ENCODE data around the gene FAM107B. TPM values are rescaled to one million over a fixed set of nuclear protein-coding genes. Genes with fewer than 3 reads are reported as not detected.
A peak's percentile ranks its signal among the peaks of the same experiment; 100 is the strongest.

FAM107B gene
- total and polyA plus RNA-seq, 10 of the 15 experiments (the other 5 are each of a cell fraction or from before 2014, with no cell fraction given), result 22.9 to 162 (median 86.6) TPM

- TF ChIP-seq STAT1 (conservative IDR thresholded peaks at IDR 0.05), result no peak
These were observed 106.9 kb downstream of the FAM107B start (continued) for GRCh38 chr10:14667781-14668180.

- H3K9ac ChIP-seq (ENCODE audit: control insufficient read depth, insufficient read depth, low read length), result no peak overlapping the region
- no peak overlapping the region for H3K4me2 ChIP-seq (ENCODE audit: control insufficient read depth, insufficient read depth)
- DNase-seq (ENCODE audit: low read depth, low spot score), result no peak
- H2AFZ ChIP-seq (ENCODE audit: control insufficient read depth, low read depth, low read length), result no peak overlapping the region
- in situ Hi-C loops (cut with MboI), result no loop called here
- no TSS peak for BruUV-seq (replicated peaks)
- SMC1A ChIA-PET (ENCODE audit: uncharacterized antibody, unreplicated experiment), result interaction anchor here (0.6 to 1.4 kb wide), 2 partner anchors 14 to 40 kb away, joined by 3 read pairs; no protein-coding TSS in a partner anchor
- no peaks in the 10 kb centered on the region for H4K20me1 ChIP-seq (ENCODE audit: control insufficient read depth, insufficient read depth)
- FAIRE-seq, result no peak
- H3K36me3 ChIP-seq (ENCODE audit: control insufficient read depth in 2 of 2, insufficient read depth in 2 of 2, low read length in 1 of 2), result no peaks in the 10 kb centered on the region
- H3K79me2 ChIP-seq (ENCODE audit: control insufficient read depth, insufficient read depth, low read length), result no peaks in the 10 kb centered on the region
- POLR2A ChIA-PET, result no interaction called here
- intact Hi-C loops (cut with micrococcal nuclease; ENCODE audit: unreplicated experiment), result no loop called here
- no peak for TF ChIP-seq HDGF (IDR thresholded peaks at IDR 0.05)
- H3K27me3 ChIP-seq (replicated peaks in 1 of 2; ENCODE audit: control insufficient read depth in 2 of 2, insufficient read depth in 2 of 2, low read length in 1 of 2), result no peaks in the 10 kb centered on the region
- peaks cover 10% of the 10 kb centered on the region for H3K9me3 ChIP-seq (replicated peaks; ENCODE audit: control insufficient read depth, insufficient read depth, low read length)
- H3K4me1 ChIP-seq (ENCODE audit: control insufficient read depth, insufficient read depth, low read length), result no peaks in the 10 kb centered on the region
- ATAC-seq, result no peak
- no peak overlapping the region for H3K27ac ChIP-seq (ENCODE audit: control insufficient read depth, insufficient read depth)
- RAD21 ChIA-PET (ENCODE audit: unreplicated experiment), result no interaction called here
- 42% methylated on average over 6 of the region's 6 CpGs for WGBS (ENCODE audit: insufficient coverage, insufficient replicate concordance, low lambda C conversion rate, missing lambda C conversion rate)
- no peak overlapping the region for H3K4me3 ChIP-seq
- CTCF ChIA-PET, result no interaction called here
These were observed 107.4 kb downstream of the FAM107B start for GRCh38 chr10:14667280-14667679.

- no peak overlapping the region for H2AFZ ChIP-seq (ENCODE audit: control insufficient read depth, low read depth, low read length)
- in situ Hi-C loops (cut with MboI), result no loop called here
- H3K4me1 ChIP-seq (ENCODE audit: control insufficient read depth, insufficient read depth, low read length), result no peaks in the 10 kb centered on the region; the same call in 1 of the 2 replicates
- no peak overlapping the region for H3K4me2 ChIP-seq (ENCODE audit: control insufficient read depth, insufficient read depth)
- ChIA-PET POLR2A (interaction anchor here (0.5 kb wide), 1 partner anchor 1022 kb away, joined by 3 read pairs; no protein-coding TSS in a partner anchor), CTCF (no interaction called here), RAD21 (ENCODE audit: unreplicated experiment) (no interaction called here), SMC1A (ENCODE audit: uncharacterized antibody, unreplicated experiment) (interaction anchor here (0.9 to 1.4 kb wide), 2 partner anchors 75 to 77 kb away, joined by 3 to 5 read pairs; no protein-coding TSS in a partner anchor)
- peaks cover 16% of the 10 kb centered on the region for H3K9me3 ChIP-seq (replicated peaks; ENCODE audit: control insufficient read depth, insufficient read depth, low read length)
- DNase-seq (ENCODE audit: low read depth, low spot score) (no peak), FAIRE-seq (no peak), ATAC-seq (no peak)
- TF ChIP-seq CBX3 (IDR thresholded peaks at IDR 0.05; ENCODE audit: borderline replicate concordance, low read depth), result no peak
- TF ChIP-seq ZBTB33 (IDR thresholded peaks at IDR 0.05), result peak; percentile 88; the same call in 1 of the 2 replicates
- TF ChIP-seq ZZZ3 (IDR thresholded peaks at IDR 0.05; ENCODE audit: control insufficient read depth, insufficient read length, low read depth), result no peak
- no peak for TF ChIP-seq HCFC1 (IDR thresholded peaks at IDR 0.05; ENCODE audit: low read length)
- TF ChIP-seq REST (IDR thresholded peaks at IDR 0.05; ENCODE audit: low read depth, low read length), result peak; percentile 66; the same call in 1 of the 2 replicates
- no TSS peak for BruUV-seq (replicated peaks)
- no peak overlapping the region for H3K4me3 ChIP-seq
- no peak overlapping the region for H3K27ac ChIP-seq (ENCODE audit: control insufficient read depth, insufficient read depth)
- H3K36me3 ChIP-seq (ENCODE audit: control insufficient read depth in 2 of 2, insufficient read depth in 2 of 2, low read length in 1 of 2), result no peaks in the 10 kb centered on the region
- WGBS (ENCODE audit: insufficient coverage, insufficient replicate concordance, low lambda C conversion rate, missing lambda C conversion rate), result 80% methylated on average over 6 of the region's 6 CpGs
- H4K20me1 ChIP-seq (ENCODE audit: control insufficient read depth, insufficient read depth), result no peaks in the 10 kb centered on the region
- H3K79me2 ChIP-seq (ENCODE audit: control insufficient read depth, insufficient read depth, low read length), result no peaks in the 10 kb centered on the region
- H3K9ac ChIP-seq (ENCODE audit: control insufficient read depth, insufficient read depth, low read length), result no peak overlapping the region
- intact Hi-C loops (cut with micrococcal nuclease; ENCODE audit: unreplicated experiment), result no loop called here
- no peaks in the 10 kb centered on the region; a peak in 1 of 4 replicates for H3K27me3 ChIP-seq (replicated peaks in 1 of 2; ENCODE audit: control insufficient read depth in 2 of 2, insufficient read depth in 2 of 2, low read length in 1 of 2)
These were observed 108.5 kb downstream of the FAM107B start for GRCh38 chr10:14665865-14666857.

Data from GM12878 (cell line).